SK-N-SH (cell line): ENCODE measurements around the gene MARS1. TPM values are rescaled to one million over a fixed set of nuclear protein-coding genes. Genes with fewer than 3 reads are reported as not detected.

Experiments
- CTCF ChIA-PET: fragments of 300-600, 350-600 bp; formaldehyde crosslinking; extraction: SDS; loops from one replicate; lab custom pipeline; 2021; lab: Yijun Ruan, JAX
- POLR2A ChIA-PET: fragments of 350-600 bp; sonication (Branson Sonifier 250); formaldehyde crosslinking; extraction: SDS; loops from one replicate; lab custom pipeline; 2020; ENCODE audit warnings: antibody characterized with exemption, inconsistent platforms; lab: Yijun Ruan, JAX
- DNase-seq: peaks from one replicate; pipeline ENCODE4 v3.0.0; 2012
- H2AFZ ChIP-seq: fragments of 200-600 bp; sonication (generic); 2 replicates; pipeline ENCODE4 v1.8.1; 2016; ENCODE audit warnings: antibody characterized with exemption, mild to moderate bottlenecking, low read depth
- H3F3A ChIP-seq: fragments of 200-600 bp; sonication (generic); replicated peaks from 2 replicates; pipeline ENCODE3; 2016; ENCODE audit warnings: antibody characterized with exemption, mild to moderate bottlenecking; ENCODE audit not compliant: insufficient read depth
- H3K27ac ChIP-seq, 2 experiments: fragments of 200-500 bp in 1 of 2; fragments of 200-600 bp in 1 of 2; sonication (Bioruptor generic) in 1 of 2; sonication (generic), shearing (Covaris generic) in 1 of 2; 2 replicates each; pipeline versions ENCODE4 v1.5.1 to v1.6.1; 2014 to 2016; ENCODE audit warnings: low read depth in 2 of 2, inconsistent platforms in 1 of 2, low read length in 1 of 2, mild to moderate bottlenecking in 1 of 2, mixed read lengths in 1 of 2
- H3K27me3 ChIP-seq: fragments of 200-600 bp; sonication (generic), shearing (Covaris generic); 2 replicates; pipeline ENCODE4 v1.6.1; 2016; ENCODE audit warnings: mixed run types; ENCODE audit not compliant: insufficient read depth
- H3K36me3 ChIP-seq, 2 experiments: fragments of 200-500 bp in 1 of 2; fragments of 200-600 bp in 1 of 2; sonication (Bioruptor generic) in 1 of 2; sonication (generic) in 1 of 2; replicated peaks in 1 of 2; 2 replicates each; pipeline versions ENCODE3 to v1.5.1; 2014 to 2016; ENCODE audit warnings: low read length in 1 of 2, mild to moderate bottlenecking in 1 of 2; ENCODE audit not compliant: insufficient read depth in 2 of 2, control insufficient read depth in 1 of 2
- H3K4me1 ChIP-seq, 2 experiments: fragments of 200-500 bp in 1 of 2; fragments of 200-600 bp in 1 of 2; sonication (Bioruptor generic) in 1 of 2; sonication (generic), shearing (Covaris generic) in 1 of 2; 2 replicates each; pipeline versions ENCODE4 v1.5.1 to v1.6.1; 2014 to 2016; ENCODE audit warnings: low read depth in 1 of 2, low read length in 1 of 2, mixed run types in 1 of 2; ENCODE audit not compliant: insufficient read depth in 2 of 2, control insufficient read depth in 1 of 2
- H3K4me2 ChIP-seq: fragments of 200-600 bp; sonication (generic), shearing (Covaris generic); 2 replicates; pipeline ENCODE4 v1.6.1; 2017; ENCODE audit warnings: mixed run types
- H3K4me3 ChIP-seq, 2 experiments: fragments of 200-500 bp in 1 of 2; fragments of 200-600 bp in 1 of 2; sonication (Bioruptor generic) in 1 of 2; sonication (generic), shearing (Covaris generic) in 1 of 2; 2 replicates each; pipeline versions ENCODE4 v1.5.1 to v1.8.1; 2014 to 2016; ENCODE audit warnings: low read depth in 2 of 2, inconsistent platforms in 1 of 2, low read length in 1 of 2, mild to moderate bottlenecking in 1 of 2, mixed read lengths in 1 of 2, moderate library complexity in 1 of 2
- H3K79me2 ChIP-seq: fragments of 200-600 bp; sonication (generic); 2 replicates; pipeline ENCODE4 v1.8.1; 2017; ENCODE audit warnings: mild to moderate bottlenecking; ENCODE audit not compliant: insufficient read depth
- H3K9ac ChIP-seq: fragments of 200-600 bp; sonication (generic); 2 replicates; pipeline ENCODE4 v1.6.1; 2017; ENCODE audit warnings: mixed run types
- H3K9me2 ChIP-seq: fragments of 200-600 bp; sonication (generic); 2 replicates; pipeline ENCODE4 v1.6.1; 2017; ENCODE audit warnings: mixed run types
- H3K9me3 ChIP-seq: fragments of 200-600 bp; sonication (generic); 2 replicates; pipeline ENCODE4 v1.6.1; 2017; ENCODE audit warnings: mixed run types, mild to moderate bottlenecking, moderate library complexity
- H4K20me1 ChIP-seq: fragments of 200-600 bp; sonication (generic); 2 replicates; pipeline ENCODE4 v1.6.1; 2017; ENCODE audit warnings: mild to moderate bottlenecking, mixed run types; ENCODE audit not compliant: insufficient read depth
- CHD2 ChIP-seq: fragments of 150-350 bp; IDR thresholded peaks from 2 replicates; pipeline ENCODE4 v1.6.1; 2018; ENCODE audit warnings: low read length; ENCODE audit not compliant: partially characterized antibody
- FOXJ3 ChIP-seq: sonication (generic); formaldehyde crosslinking; IDR thresholded peaks from 2 replicates; pipeline ENCODE4 v1.5.1; 2020; ENCODE audit warnings: mild to moderate bottlenecking, missing genetic modification reagents
- GABPA ChIP-seq: IDR thresholded peaks from 2 replicates; pipeline ENCODE4 v1.4.0; 2012; ENCODE audit warnings: low read depth, mild to moderate bottlenecking
- GATA2 ChIP-seq: sonication (generic); formaldehyde crosslinking; IDR thresholded peaks from 2 replicates; pipeline ENCODE4 v1.5.0; 2020; ENCODE audit warnings: mild to moderate bottlenecking, missing genetic modification reagents
- PBX3 ChIP-seq: IDR thresholded peaks from 2 replicates; pipeline ENCODE4; 2012
- POLR2AphosphoS5 ChIP-seq: IDR thresholded peaks from 2 replicates; pipeline ENCODE4 v1.6.1; 2012; ENCODE audit warnings: low read depth, low read length
- RCOR1 ChIP-seq: fragments of 150-350 bp; IDR thresholded peaks from 2 replicates; pipeline ENCODE4 v1.6.1; 2017; ENCODE audit warnings: antibody characterized with exemption, low read length
- RXRA ChIP-seq: IDR thresholded peaks from 2 replicates; pipeline ENCODE4 v1.4.0; 2012; ENCODE audit warnings: low read depth, mild to moderate bottlenecking, borderline replicate concordance
- TEAD4 ChIP-seq: IDR thresholded peaks from 2 replicates; pipeline ENCODE4 v1.4.0; 2012; ENCODE audit warnings: mild to moderate bottlenecking, borderline replicate concordance; ENCODE audit not compliant: insufficient read depth
- USF1 ChIP-seq: IDR thresholded peaks from 2 replicates; pipeline ENCODE4 v1.4.0; 2012; ENCODE audit warnings: low read depth, borderline replicate concordance
- YY1 ChIP-seq: IDR thresholded peaks from 2 replicates; pipeline ENCODE4 v1.4.0; 2012; ENCODE audit warnings: low read depth, mild to moderate bottlenecking
- WGBS: methylation state at CpG from one replicate; pipeline ENCODE4 v1.1.6; 2017; ENCODE audit warnings: low lambda C conversion rate; 5-methylcytosine and 5-hydroxymethylcytosine counted together
- polyA plus RNA-seq, 3 experiments: library from polyadenylated mRNA; depleted of rRNA; stranded (reverse); fragments of >200 nt; gene quantifications; 2 replicates each; pipeline ENCODE4 v1.2.3, GENCODE V29; 2012

MARS1 gene
- polyA plus RNA-seq, 1 of the 3 experiments (the other 2 are of a cell fraction) = 158 TPM

- no peak for TF ChIP-seq USF1
- no peak for TF ChIP-seq PBX3
- TF ChIP-seq RCOR1 = no peak
- TF ChIP-seq GABPA = no peak
- TF ChIP-seq RXRA = no peak
- no peak for TF ChIP-seq POLR2AphosphoS5
- no peak for TF ChIP-seq FOXJ3 (CRISPR knock-in tag)
- TF ChIP-seq CHD2 = no peak
- no peak for TF ChIP-seq TEAD4
- TF ChIP-seq YY1 = no peak
Measured at GRCh38 chr12:57487055-57487596, 742 bp upstream of the MARS1 start (continued).

- Histone ChIP-seq H3F3A (peaks cover 10% of the 10 kb centered on the region), H4K20me1 (0 out of 2 replicates have a peak, but pooled peaks cover 4% of the 10 kb centered on the region), H3K4me1 (peaks cover 6 to 9% of the 10 kb centered on the region in 2 experiments; a peak in 3 of 4 replicates), H3K79me2 (peaks cover 40% of the 10 kb centered on the region), H3K36me3 (peaks cover 33 to 45% of the 10 kb centered on the region in 2 experiments), H3K27me3 (no peaks in the 10 kb centered on the region), H3K4me3 (peak overlapping the region; percentile 77 to 100), H3K4me2 (peak overlapping the region; percentile 90), H3K9me2 (no peaks in the 10 kb centered on the region), H3K9ac (peak overlapping the region; percentile 94), H3K27ac (peak overlapping the region; percentile 73 to 74), H3K9me3 (no peaks in the 10 kb centered on the region), H2AFZ (peak overlapping the region; percentile 49; the same call in 1 of the 2 replicates)
- POLR2A ChIA-PET = interaction anchor here (0.6 to 2.1 kb wide), 8 partner anchors 9 to 1529 kb away, joined by 3 to 7 read pairs (median 4); partner anchors contain the start of genes DDIT3 and LRP1
- peak; percentile 58 for DNase-seq
- WGBS = 6% methylated on average over 11 of the region's 11 CpGs
- no peak for TF ChIP-seq GATA2 (CRISPR knock-in tag)
- TF ChIP-seq FOXJ3 (CRISPR knock-in tag) = peak; percentile 29; the same call in 1 of the 2 replicates
- TF ChIP-seq RXRA = no peak
- CTCF ChIA-PET = interaction anchor here (1.6 to 6.1 kb wide), 3 partner anchors 14 to 30 kb away, joined by 5 to 28 read pairs (median 7); partner anchors contain the start of gene GLI1
Measured at GRCh38 chr12:57488402-57489156, 711 bp downstream of the MARS1 start.
